GM12865 (cell line): ENCODE results near the gene SCUBE3.

Experiments
- DNase-seq: peaks from one replicate; pipeline ENCODE4 v3.0.0; 2010; ENCODE audit warnings: low read depth
- H3K4me3 ChIP-seq: 2 replicates; pipeline ENCODE4 v1.5.1; 2011; ENCODE audit warnings: mild to moderate bottlenecking, low read depth, low read length, control low read depth
- TF ChIP-seq, protein P1 (sequence below): IDR thresholded peaks from 2 replicates; pipeline ENCODE4 v1.5.1; 2011; ENCODE audit warnings: low read length, control low read depth, low read depth, inconsistent platforms; ENCODE audit not compliant: insufficient read depth; ENCODE audit errors: missing control alignments

Gene SCUBE3

DNA sequence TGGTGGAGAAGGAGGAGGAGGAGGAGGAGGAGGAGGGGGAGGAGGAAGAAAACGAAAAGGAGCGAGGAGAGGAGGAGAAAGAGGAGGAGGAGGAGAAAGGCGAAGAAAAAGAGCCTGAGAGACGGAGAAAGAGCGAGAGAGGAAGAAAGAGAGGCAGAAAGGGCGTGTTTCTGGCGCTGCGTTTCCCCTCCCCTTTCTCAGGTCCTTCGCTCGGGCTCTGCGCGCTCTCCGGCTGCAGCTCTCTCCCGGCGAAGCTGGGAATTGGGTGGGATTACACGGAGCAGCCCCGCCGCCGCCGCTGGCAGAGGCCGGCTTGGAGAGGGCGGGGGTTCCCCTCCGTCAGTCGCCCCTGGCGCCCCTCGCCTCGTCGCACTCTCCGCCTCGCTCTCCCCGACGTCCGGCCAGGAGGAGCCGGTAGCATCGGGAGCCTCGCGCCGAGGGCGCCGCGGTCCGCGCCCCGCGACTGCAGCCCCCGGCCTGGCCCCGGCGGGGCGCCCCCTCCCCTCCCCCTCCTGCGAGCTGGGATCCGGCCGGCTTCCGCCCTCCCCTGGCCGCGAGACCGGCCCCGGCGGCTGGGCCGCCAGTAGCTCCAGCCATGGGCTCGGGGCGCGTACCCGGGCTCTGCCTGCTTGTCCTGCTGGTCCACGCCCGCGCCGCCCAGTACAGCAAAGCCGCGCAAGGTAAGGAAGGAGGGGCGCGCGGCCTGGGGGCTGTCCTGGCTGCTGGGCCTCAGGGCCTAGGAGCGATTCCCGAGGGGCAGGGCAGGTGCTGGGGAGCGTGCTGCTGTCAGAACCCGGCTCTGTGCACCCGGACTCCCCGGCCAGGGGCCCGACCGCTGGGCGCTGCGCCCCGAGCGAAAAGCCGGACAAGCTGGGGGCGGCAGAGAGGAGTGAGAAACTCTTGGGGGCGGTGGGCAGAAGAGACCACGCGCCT, at the start of gene SCUBE3:
Gene SCUBE3, plus strand, starts transcription at position 133 of the 933 bp plus-strand sequence. Its CDS starts 463 bp downstream, at position 596.
- peak within 1 kb of the TSS; percentile 47 for H3K4me3 ChIP-seq
- DNase-seq = peak; percentile 20

GRCh38 chr6:35164277-35164676, 49.5 kb upstream of the SCUBE3 start:
- no peak overlapping the region for H3K4me3 ChIP-seq
- DNase-seq = no peak
- TF ChIP-seq, protein P1, sequence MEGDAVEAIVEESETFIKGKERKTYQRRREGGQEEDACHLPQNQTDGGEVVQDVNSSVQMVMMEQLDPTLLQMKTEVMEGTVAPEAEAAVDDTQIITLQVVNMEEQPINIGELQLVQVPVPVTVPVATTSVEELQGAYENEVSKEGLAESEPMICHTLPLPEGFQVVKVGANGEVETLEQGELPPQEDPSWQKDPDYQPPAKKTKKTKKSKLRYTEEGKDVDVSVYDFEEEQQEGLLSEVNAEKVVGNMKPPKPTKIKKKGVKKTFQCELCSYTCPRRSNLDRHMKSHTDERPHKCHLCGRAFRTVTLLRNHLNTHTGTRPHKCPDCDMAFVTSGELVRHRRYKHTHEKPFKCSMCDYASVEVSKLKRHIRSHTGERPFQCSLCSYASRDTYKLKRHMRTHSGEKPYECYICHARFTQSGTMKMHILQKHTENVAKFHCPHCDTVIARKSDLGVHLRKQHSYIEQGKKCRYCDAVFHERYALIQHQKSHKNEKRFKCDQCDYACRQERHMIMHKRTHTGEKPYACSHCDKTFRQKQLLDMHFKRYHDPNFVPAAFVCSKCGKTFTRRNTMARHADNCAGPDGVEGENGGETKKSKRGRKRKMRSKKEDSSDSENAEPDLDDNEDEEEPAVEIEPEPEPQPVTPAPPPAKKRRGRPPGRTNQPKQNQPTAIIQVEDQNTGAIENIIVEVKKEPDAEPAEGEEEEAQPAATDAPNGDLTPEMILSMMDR = no peak

More for the DNA sequence above, at the start of gene SCUBE3:
- TF ChIP-seq, protein P1 = no peak

GRCh38 chr6:35164868-35165267, 48.9 kb upstream of the SCUBE3 start:
- no peak overlapping the region for H3K4me3 ChIP-seq

GRCh38 chr6:35165630-35166071, 48.1 kb upstream of the SCUBE3 start:
- DNase-seq = peak; percentile 36
- TF ChIP-seq, protein P1 = no peak
- no peak overlapping the region for H3K4me3 ChIP-seq

More at GRCh38 chr6:35164868-35165267, 48.9 kb upstream of the SCUBE3 start:
- TF ChIP-seq, protein P1 = no peak
- DNase-seq = no peak

DNA sequence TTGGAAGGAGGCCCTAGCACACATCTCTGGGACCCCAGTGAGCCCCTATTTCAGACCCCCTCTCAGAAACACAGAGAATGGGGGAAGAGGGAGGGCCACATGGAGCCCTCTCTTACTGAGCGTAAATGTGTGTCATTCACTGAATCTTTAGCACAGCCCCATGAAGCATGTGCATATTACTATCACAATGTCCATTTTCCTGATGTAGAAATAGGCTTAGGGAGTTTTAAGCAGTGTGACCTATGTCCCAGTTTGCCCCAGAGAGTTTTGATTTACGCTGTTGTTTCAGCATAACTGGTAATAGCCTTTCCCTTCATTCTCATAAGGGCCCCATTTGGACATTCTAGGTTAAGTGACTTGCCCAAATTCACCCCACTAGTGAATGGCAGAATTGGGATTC, 47.6 kb upstream of the SCUBE3 start:
- TF ChIP-seq, protein P1 = no peak
- DNase-seq = no peak
- H3K4me3 ChIP-seq = no peak overlapping the region

GRCh38 chr6:35166520-35166919, 47.2 kb upstream of the SCUBE3 start:
- TF ChIP-seq, protein P1 = no peak
- H3K4me3 ChIP-seq = no peak overlapping the region
- DNase-seq = no peak
